ENCODE measurements around the gene FRMD3.

FRMD3 gene

GRCh38 chr9:83236029-83236696, 302.0 kb downstream of the FRMD3 start:
- DNase-seq (ENCODE audit: low spot score) = no peak

DNA sequence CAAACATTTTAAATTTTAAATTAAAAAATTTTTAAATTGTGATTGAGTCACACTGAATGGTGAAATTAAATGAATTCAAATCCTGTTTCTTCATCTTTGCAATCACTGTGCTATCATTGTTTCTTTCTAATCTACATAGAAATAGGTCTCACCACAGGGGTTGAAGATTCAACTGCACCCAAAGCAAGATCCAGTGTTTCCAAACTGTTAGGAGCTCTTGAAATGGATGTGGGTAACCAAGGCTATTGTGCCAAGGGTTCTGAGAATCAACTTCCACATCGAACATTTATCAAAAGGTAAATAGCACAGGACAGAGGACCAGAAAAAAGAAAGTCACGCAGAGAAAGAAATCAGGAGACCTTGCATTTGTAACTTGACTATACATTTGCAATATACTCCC, 302.7 kb downstream of the FRMD3 start:
- no peak for DNase-seq (ENCODE audit: low spot score)

GRCh38 chr9:83234541-83234940, 303.7 kb downstream of the FRMD3 start:
- no peak for DNase-seq (ENCODE audit: low spot score)

DNA sequence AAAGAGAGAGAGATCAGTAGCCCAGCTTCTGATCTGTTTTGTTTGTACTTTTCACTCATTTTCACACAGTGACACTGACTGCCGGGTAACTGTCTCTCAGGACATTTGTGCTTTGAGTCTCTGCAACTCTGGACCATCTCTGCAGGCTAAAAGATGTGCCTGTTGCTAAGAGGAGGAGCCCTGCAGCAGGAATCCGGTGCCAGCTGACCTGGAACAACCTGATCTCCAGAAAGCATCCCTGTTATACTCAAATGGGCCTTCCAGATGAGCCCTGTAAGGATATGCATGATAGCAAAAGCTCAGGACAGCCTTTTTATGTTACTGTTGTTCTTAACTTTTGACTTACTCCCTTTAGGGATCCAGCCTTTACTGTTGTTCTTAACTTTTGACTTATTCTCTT, 304.6 kb downstream of the FRMD3 start:
- no peak for DNase-seq (ENCODE audit: low spot score)

DNA sequence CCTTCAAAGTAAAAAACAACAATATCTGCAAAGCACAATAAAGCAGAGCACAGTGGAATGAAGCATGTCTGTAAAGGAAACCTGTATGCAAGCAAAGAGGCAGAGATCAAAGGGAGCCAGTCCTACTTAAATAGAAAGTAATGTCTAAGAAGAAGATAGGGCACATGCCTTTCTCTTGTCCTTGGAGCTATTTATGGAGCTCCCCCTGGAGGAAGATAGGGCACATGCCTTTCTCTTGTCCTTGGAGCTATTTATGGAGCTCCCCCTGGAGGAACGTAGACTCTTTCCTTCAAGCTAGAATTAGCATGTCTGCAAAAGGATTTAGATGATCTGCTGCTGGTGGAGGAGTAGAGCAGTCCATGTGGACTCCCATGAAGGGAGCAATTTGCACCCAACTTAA, 307.2 kb downstream of the FRMD3 start:
- no peak for DNase-seq (ENCODE audit: low spot score)

GRCh38 chr9:83220730-83221129, 317.5 kb downstream of the FRMD3 start:
- no peak for DNase-seq (ENCODE audit: low spot score)

DNA sequence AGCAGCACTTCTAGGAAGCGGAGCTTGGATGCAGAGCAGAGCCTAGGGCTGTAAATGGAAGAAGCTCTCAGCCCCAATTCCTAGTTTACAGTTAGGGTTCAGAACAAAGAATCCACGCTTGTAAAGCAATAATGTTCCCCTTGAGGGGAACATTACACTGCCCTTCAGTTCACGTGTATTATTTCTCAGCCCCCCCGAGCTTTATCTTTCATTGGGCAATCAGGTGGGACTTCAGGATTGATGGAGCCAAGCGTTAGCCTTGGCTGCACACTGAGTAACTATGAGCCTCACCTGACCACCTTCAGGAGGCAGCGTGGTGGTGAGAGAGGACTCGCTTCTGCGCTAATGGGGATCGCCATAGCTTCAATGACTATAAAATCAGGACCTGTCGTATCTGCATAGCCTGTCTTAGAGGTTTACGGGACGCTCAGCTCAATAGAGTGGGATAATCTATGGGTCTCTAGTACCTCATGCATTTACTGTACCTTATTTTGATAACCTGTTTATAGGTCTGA, 318.2 kb downstream of the FRMD3 start:
- no peak for DNase-seq (ENCODE audit: low spot score)

GRCh38 chr9:83219154-83219923, 318.9 kb downstream of the FRMD3 start:
- DNase-seq (ENCODE audit: low spot score) = peak; percentile 60

DNA sequence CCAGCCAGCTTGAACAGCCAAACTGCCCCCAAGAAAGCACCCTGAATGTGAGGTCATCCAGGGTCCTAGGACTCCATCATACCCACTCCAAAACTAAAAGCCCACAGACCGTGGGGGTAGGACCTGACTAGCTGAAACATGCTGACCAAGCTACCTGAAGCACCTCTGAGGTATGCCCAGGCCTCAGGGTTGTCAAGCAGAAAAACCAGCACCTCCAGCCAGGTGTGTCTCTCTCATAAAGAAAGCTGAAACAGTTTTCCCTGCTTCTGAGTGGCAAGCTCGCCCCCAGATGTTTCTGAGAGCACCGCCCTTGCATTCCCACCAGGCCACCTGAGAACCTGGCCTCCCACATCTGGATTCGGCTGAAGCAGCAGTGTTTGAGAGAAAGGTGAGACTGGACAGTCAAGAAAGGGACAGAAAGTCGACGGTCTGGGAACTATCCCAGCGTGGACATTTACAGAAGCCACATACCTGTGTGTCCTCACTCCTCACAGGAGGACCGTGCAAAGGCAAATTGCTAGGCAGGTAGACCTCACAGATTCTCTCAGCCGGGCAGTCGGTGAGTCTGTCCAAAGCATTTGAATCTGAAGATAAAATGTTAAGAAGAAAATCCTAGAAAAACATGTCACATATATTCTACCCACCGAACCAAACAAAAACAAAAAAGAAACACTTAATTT, 319.6 kb downstream of the FRMD3 start:
- no peak for DNase-seq (ENCODE audit: low spot score)

DNA sequence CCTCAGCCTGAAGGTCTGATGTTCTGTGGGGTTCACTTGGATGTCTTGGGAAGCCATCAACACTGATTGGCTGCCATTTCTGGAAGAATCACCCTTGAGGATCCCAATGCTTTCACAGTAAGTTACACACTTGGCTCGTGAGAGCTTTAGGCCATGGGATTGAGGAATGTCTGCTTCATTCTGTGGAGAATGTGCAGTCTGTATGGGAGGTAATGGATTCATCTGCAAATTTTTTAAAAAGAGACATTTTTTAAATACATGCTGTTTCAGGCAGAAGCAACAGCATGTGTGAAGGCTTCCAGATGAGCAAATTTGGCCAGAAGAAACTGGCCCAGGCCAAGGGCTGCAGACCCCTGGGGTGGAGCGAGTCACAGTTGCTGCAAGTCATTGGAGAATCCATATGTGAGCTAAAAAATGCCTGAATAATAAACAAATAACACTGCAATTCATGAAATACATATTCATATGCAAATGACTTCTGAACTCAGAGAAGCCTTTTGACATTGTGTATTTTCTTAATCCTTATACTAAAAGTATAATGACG, 328.9 kb downstream of the FRMD3 start:
- no peak for DNase-seq (ENCODE audit: low spot score)

GRCh38 chr9:83208065-83208850, 329.9 kb downstream of the FRMD3 start:
- DNase-seq (ENCODE audit: low spot score) = no peak

DNA sequence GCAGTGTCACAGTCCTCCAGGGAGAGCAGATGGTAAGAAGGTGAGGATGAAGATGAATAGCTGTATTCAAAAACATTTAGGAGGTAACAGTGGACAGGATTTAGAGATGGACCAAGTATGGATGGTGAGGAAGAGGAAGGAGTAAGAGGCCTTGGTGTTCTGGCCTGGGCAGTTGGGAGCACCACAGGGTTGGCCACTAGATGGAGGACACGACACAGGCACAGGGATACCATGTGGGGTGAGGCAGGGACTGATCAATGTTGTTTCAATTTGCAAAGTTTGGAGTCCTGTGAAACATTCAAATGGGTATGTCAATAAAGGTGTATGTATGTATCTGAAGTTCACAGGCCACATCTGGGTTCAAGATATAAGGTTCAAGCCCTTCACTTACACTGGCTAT, 334.2 kb downstream of the FRMD3 start:
- no peak for DNase-seq (ENCODE audit: low spot score)

- no peak for DNase-seq (ENCODE audit: low spot score)
Observed at GRCh38 chr9:83200531-83200930, 337.7 kb downstream of the FRMD3 start.

- no peak for DNase-seq (ENCODE audit: low spot score)
Observed at GRCh38 chr9:83199832-83200231, 338.4 kb downstream of the FRMD3 start.

DNA sequence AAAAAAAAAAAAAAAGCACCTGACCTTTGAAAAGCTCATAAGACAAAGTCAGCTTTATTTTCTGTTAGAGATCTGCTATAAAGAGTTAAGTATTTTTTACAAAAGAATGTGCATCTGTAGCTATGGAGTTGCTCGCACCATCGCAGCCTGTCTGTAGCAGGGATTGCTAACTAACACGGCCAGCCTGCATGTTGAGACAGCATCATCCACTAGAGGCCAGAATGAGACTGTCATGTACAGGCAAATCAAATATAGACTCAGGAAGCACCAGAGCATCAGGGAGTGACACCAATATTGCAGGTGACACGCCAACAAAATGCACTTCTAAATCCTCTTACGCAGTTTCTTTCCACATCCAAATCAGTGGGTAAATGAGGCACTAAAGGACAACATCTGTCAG, 339.0 kb downstream of the FRMD3 start:
- DNase-seq (ENCODE audit: low spot score) = peak; percentile 67

DNA sequence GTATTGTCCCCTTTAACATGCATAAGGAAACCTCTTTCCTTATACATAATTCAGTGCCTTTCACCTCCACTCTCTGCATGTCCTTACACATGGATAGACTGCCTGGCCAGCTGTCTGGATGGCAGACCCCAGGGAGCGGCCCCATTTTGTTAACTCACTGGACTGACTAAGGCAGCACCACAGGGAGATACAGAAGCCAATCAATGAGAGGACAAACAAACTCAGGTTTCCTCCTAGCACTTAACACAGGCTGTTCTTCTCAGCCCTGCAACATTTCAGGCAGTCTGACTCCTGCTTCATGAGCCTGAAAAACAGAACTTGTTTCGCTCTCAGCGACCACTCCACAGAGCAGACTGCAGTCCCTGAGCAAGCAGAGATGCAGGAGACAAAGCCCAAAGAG, 339.8 kb downstream of the FRMD3 start:
- no peak for DNase-seq (ENCODE audit: low spot score)

GRCh38 chr9:83197591-83197990, 340.6 kb downstream of the FRMD3 start:
- no peak for DNase-seq (ENCODE audit: low spot score)

DNA sequence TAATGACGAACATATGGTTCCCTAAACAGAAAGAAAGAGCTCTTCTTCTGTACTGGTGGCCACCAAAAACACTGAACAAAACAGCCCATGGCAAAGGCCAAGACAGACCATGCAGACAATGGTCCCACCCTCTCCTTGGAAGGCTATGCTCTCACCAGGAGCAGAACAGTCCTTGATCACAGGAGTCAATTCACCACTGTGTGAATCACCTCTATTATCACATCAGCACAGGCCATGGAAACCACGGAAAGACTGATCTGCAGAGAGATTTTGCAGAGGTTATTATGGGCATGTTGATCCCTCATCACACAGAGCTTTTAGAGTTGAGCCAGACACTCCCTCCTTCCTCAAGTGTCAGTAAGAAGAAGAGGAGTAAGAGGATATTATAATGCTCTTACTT, 341.3 kb downstream of the FRMD3 start:
- DNase-seq (ENCODE audit: low spot score) = no peak

Data from SK-N-DZ (cell line).